Stimulated activated CD4-positive, alpha-beta T cell treated with anti-CD3 and anti-CD28 coated beads, Interleukin-2, amount 100 ng/mL, for 48 hours (primary cell): ENCODE measurements around the gene SORBS1.
A peak's percentile ranks its signal among the peaks of the same experiment; 100 is the strongest.
"Not testable (repeated sequence)": the region's sequence is repeated elsewhere in the genome, so short reads cannot be mapped to it uniquely, and the experiment has no call there.

Source experiments
- DNase-seq, 2 donors: peaks; one replicate each; pipeline ENCODE4 v3.0.0-alpha.2; 2020

Gene SORBS1

GRCh38 chr10:95377950-95378349 is 183.2 kb downstream of the SORBS1 start:
- DNase-seq: no peak

GRCh38 chr10:95375418-95375817 is 185.8 kb downstream of the SORBS1 start:
- DNase-seq: no peak

GRCh38 chr10:95374597-95375209 is 186.5 kb downstream of the SORBS1 start:
- DNase-seq: peak; percentile 76

GRCh38 chr10:95373660-95374059 is 187.5 kb downstream of the SORBS1 start:
- DNase-seq: no peak

GRCh38 chr10:95364342-95364741 is 196.8 kb downstream of the SORBS1 start:
- no peak for DNase-seq

GRCh38 chr10:95363303-95363912 is 197.8 kb downstream of the SORBS1 start:
- peak; percentile 37 to 47 for DNase-seq

- DNase-seq: no peak
Measured at GRCh38 chr10:95360122-95360714, 201.0 kb downstream of the SORBS1 start.

GRCh38 chr10:95359466-95359865 is 201.7 kb downstream of the SORBS1 start:
- no peak for DNase-seq

GRCh38 chr10:95356190-95356955 is 204.8 kb downstream of the SORBS1 start:
- DNase-seq: no peak

GRCh38 chr10:95355301-95355700 is 205.9 kb downstream of the SORBS1 start:
- DNase-seq: no peak

- no peak for DNase-seq
Measured at GRCh38 chr10:95354110-95354509, 207.1 kb downstream of the SORBS1 start.

GRCh38 chr10:95353123-95353522 is 208.0 kb downstream of the SORBS1 start:
- DNase-seq: no peak

- no peak for DNase-seq
Measured at GRCh38 chr10:95352684-95353083, 208.5 kb downstream of the SORBS1 start.

- DNase-seq: no peak
Measured at GRCh38 chr10:95350830-95351228, 210.3 kb downstream of the SORBS1 start.

- DNase-seq: no peak
Measured at GRCh38 chr10:95350219-95350829, 210.8 kb downstream of the SORBS1 start.

- not testable (repeated sequence) for DNase-seq
Measured at GRCh38 chr10:95347402-95347766, 213.8 kb downstream of the SORBS1 start.

GRCh38 chr10:95346715-95347401 is 214.3 kb downstream of the SORBS1 start:
- DNase-seq: no peak

GRCh38 chr10:95343573-95343972 is 217.6 kb downstream of the SORBS1 start:
- no peak for DNase-seq

- no peak for DNase-seq
Measured at GRCh38 chr10:95341716-95342130, 219.4 kb downstream of the SORBS1 start.

- no peak for DNase-seq
Measured at GRCh38 chr10:95339863-95340262, 221.3 kb downstream of the SORBS1 start.

GRCh38 chr10:95337423-95338160 is 223.6 kb downstream of the SORBS1 start:
- DNase-seq: no peak

GRCh38 chr10:95336702-95337101 is 224.5 kb downstream of the SORBS1 start:
- no peak for DNase-seq
